ENCODE data around the gene ADRA2B. TPM values are rescaled to one million over a fixed set of nuclear protein-coding genes. Genes with fewer than 3 reads are reported as not detected.

ADRA2B gene
- total RNA-seq, 1 experiment from 2014 or later, result 0.47 TPM

- no TSS peak for BruUV-seq (replicated peaks)
- no peaks in the 10 kb centered on the region for H3K79me2 ChIP-seq (ENCODE audit: insufficient read depth, low read length)
- CTCF ChIA-PET, result no interaction called here
These were observed 35.4 kb upstream of the ADRA2B start for GRCh38 chr2:96151595-96152303.

More at GRCh38 chr2:96151595-96152303, 35.4 kb upstream of the ADRA2B start:
- intact Hi-C loops (cut with micrococcal nuclease), result no loop called here
- H3K4me2 ChIP-seq (ENCODE audit: low read length), result no peak overlapping the region
- H3K9ac ChIP-seq (ENCODE audit: low read length), result no peak overlapping the region
- POLR2A ChIA-PET, result no interaction called here
- no peaks in the 10 kb centered on the region for H3K27me3 ChIP-seq (ENCODE audit: insufficient read depth, low read length)
- H3K4me1 ChIP-seq (ENCODE audit: control insufficient read depth in 1 of 2, insufficient read depth in 2 of 2, low read length in 2 of 2), result peaks cover 11 to 24% of the 10 kb centered on the region in 2 experiments; a peak in 3 of 4 replicates
- H3K9me3 ChIP-seq (ENCODE audit: control insufficient read depth in 1 of 2, insufficient read depth in 1 of 2, low read depth in 1 of 2, low read length in 2 of 2), result no peaks in the 10 kb centered on the region
- H4K20me1 ChIP-seq (ENCODE audit: insufficient read depth), result no peaks in the 10 kb centered on the region
- H2AFZ ChIP-seq (ENCODE audit: low read depth, low read length, poor library complexity, severe bottlenecking), result no peak overlapping the region
- no peak for TF ChIP-seq CTCF (IDR thresholded peaks at IDR 0.05 in 2 of 3, conservative IDR thresholded peaks at IDR 0.05 in 1 of 3; ENCODE audit: borderline replicate concordance in 1 of 3, insufficient read depth in 1 of 3, low read depth in 2 of 3, low read length in 2 of 3)
- no peak for TF ChIP-seq ZNF274 (IDR thresholded peaks at IDR 0.05; ENCODE audit: low read depth, low read length)
- no peak for TF ChIP-seq EGR1 (IDR thresholded peaks at IDR 0.05; ENCODE audit: low read depth)
- no peak for TF ChIP-seq FOSL1 (IDR thresholded peaks at IDR 0.05; ENCODE audit: low read depth)
- TF ChIP-seq EZH2phosphoT487 (IDR thresholded peaks at IDR 0.05; ENCODE audit: borderline replicate concordance), result no peak
- TF ChIP-seq, protein P1, sequence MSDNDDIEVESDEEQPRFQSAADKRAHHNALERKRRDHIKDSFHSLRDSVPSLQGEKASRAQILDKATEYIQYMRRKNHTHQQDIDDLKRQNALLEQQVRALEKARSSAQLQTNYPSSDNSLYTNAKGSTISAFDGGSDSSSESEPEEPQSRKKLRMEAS (IDR thresholded peaks at IDR 0.05), result no peak
- no peak for TF ChIP-seq SRF (IDR thresholded peaks at IDR 0.05; ENCODE audit: low read depth)
- TF ChIP-seq CBX3 (IDR thresholded peaks at IDR 0.05; ENCODE audit: low read depth), result no peak
- no peak for TF ChIP-seq YY1 (IDR thresholded peaks at IDR 0.05; ENCODE audit: extremely low read depth, insufficient replicate concordance, low read depth, low read length)
- no peak for TF ChIP-seq EZH2 (IDR thresholded peaks at IDR 0.05)
- no peak for TF ChIP-seq SP1 (IDR thresholded peaks at IDR 0.05; ENCODE audit: low read depth)
- TF ChIP-seq, protein P2, sequence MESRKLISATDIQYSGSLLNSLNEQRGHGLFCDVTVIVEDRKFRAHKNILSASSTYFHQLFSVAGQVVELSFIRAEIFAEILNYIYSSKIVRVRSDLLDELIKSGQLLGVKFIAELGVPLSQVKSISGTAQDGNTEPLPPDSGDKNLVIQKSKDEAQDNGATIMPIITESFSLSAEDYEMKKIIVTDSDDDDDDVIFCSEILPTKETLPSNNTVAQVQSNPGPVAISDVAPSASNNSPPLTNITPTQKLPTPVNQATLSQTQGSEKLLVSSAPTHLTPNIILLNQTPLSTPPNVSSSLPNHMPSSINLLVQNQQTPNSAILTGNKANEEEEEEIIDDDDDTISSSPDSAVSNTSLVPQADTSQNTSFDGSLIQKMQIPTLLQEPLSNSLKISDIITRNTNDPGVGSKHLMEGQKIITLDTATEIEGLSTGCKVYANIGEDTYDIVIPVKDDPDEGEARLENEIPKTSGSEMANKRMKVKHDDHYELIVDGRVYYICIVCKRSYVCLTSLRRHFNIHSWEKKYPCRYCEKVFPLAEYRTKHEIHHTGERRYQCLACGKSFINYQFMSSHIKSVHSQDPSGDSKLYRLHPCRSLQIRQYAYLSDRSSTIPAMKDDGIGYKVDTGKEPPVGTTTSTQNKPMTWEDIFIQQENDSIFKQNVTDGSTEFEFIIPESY (IDR thresholded peaks at IDR 0.05; ENCODE audit: extremely low read depth, insufficient replicate concordance, low read length), result no peak
- TF ChIP-seq REST (IDR thresholded peaks at IDR 0.05; ENCODE audit: low read depth), result no peak
- no peak for TF ChIP-seq JUND (IDR thresholded peaks at IDR 0.05)
- no peak for TF ChIP-seq POLR2A (IDR thresholded peaks at IDR 0.05; ENCODE audit: borderline replicate concordance, extremely low read depth, insufficient read depth, insufficient read length)
- no peak for TF ChIP-seq ELF1 (IDR thresholded peaks at IDR 0.05; ENCODE audit: borderline replicate concordance, low read depth)
- no peak for TF ChIP-seq CEBPB (IDR thresholded peaks at IDR 0.05; ENCODE audit: low read depth)
- TF ChIP-seq ZFX (IDR thresholded peaks at IDR 0.05), result no peak
- TF ChIP-seq ATF3 (IDR thresholded peaks at IDR 0.05), result no peak
- TF ChIP-seq RAD21 (IDR thresholded peaks at IDR 0.05; ENCODE audit: low read depth), result no peak
- ATAC-seq, result no peak
- H3K27ac ChIP-seq (ENCODE audit: low read depth, low read length), result no peak overlapping the region
- H3K4me3 ChIP-seq (replicated peaks in 1 of 2; ENCODE audit: low read depth in 1 of 2, low read length in 2 of 2), result no peak overlapping the region
- H3K9me2 ChIP-seq (ENCODE audit: insufficient read depth), result no peaks in the 10 kb centered on the region
- RAD21 ChIA-PET (ENCODE audit: low non-redundant PET in 1 of 2, low total read pairs in 2 of 2, uncharacterized antibody in 2 of 2, unreplicated experiment in 2 of 2), result no interaction called here
- DNase-seq (ENCODE audit: low read depth, low spot score), result no peak
- H3K36me3 ChIP-seq (ENCODE audit: control insufficient read depth in 1 of 2, insufficient read depth in 2 of 2, low read length in 2 of 2), result no peaks in the 10 kb centered on the region

Measured in HCT116 (cell line).